A549 (cell line): ENCODE data around the gene ZNF827. TPM values are rescaled to one million over a fixed set of nuclear protein-coding genes. Genes with fewer than 3 reads are reported as not detected.

Experiments used
- ATAC-seq, 2 experiments: fragments of 200-7000 bp in 1 of 2; fragments of >200 bp in 1 of 2; cut with Nextera tagmentation in 1 of 2; cut with Tn5 transposase in 1 of 2; 3 replicates each; pipeline versions ENCODE4 v1.8.0 to v1.9.1; 2018 to 2020; ENCODE audit warnings: mild to moderate bottlenecking in 1 of 2, moderate library complexity in 1 of 2
- CTCF ChIA-PET: fragments of 300-600 bp; sonication (Branson Sonifier 250); formaldehyde crosslinking; extraction: SDS; loops from one replicate; lab custom pipeline; 2021; ENCODE audit warnings: antibody characterized with exemption, inconsistent platforms; lab: Yijun Ruan, JAX
- POLR2A ChIA-PET: fragments of 350-600 bp; formaldehyde crosslinking; extraction: SDS; loops from one replicate; lab custom pipeline; 2021; ENCODE audit warnings: antibody characterized with exemption, inconsistent platforms; lab: Yijun Ruan, JAX
- DNase-seq, 2 experiments: peaks; one replicate each; pipeline versions ENCODE4 v3.0.0 to v3.0.0-alpha.2; 2011 to 2016; ENCODE audit warnings: low read depth in 1 of 2, low spot score in 1 of 2
- FAIRE-seq: peaks from 2 replicates; lab custom pipeline; 2011; peaks lifted over from hg19 to GRCh38; lab: Jason Lieb, UNC
- H3K27ac ChIP-seq, 2 experiments: fragments of >200 bp; sonication (Bioruptor Twin); formaldehyde crosslinking; 3 replicates each; pipeline ENCODE4 v1.5.1; 2016 to 2017
- H3K4me1 ChIP-seq: fragments of >200 bp; sonication (Bioruptor Twin); formaldehyde crosslinking; 3 replicates; pipeline ENCODE4 v1.6.1; 2016
- H3K4me2 ChIP-seq: fragments of >200 bp; sonication (Bioruptor Twin); formaldehyde crosslinking; 3 replicates; pipeline ENCODE4 v1.6.1; 2016
- H3K4me3 ChIP-seq: fragments of >200 bp; sonication (Bioruptor Twin); formaldehyde crosslinking; 3 replicates; pipeline ENCODE4 v1.5.1; 2016
- H3K9me3 ChIP-seq: fragments of >200 bp; sonication (Bioruptor Twin); formaldehyde crosslinking; 3 replicates; pipeline ENCODE4 v1.6.1; 2016
- CBX2 ChIP-seq: fragments of 200-600 bp; sonication (generic); IDR thresholded peaks from 2 replicates; pipeline ENCODE4 v1.6.1; 2016; ENCODE audit warnings: low read depth, mild to moderate bottlenecking, borderline replicate concordance
- ELK1 ChIP-seq: fragments of 150-350 bp; IDR thresholded peaks from 2 replicates; pipeline ENCODE4 v1.6.1; 2014; ENCODE audit warnings: low read depth, mild to moderate bottlenecking, low read length
- EP300 ChIP-seq, 2 experiments: fragments of >200 bp; sonication (Bioruptor Twin); formaldehyde crosslinking; IDR thresholded peaks; 2 replicates in 1 of 2; 3 replicates in 1 of 2; pipeline ENCODE4 v1.6.1; 2016 to 2017
- GATA3 ChIP-seq: IDR thresholded peaks from 2 replicates; pipeline ENCODE4 v1.6.1; 2012; ENCODE audit warnings: borderline replicate concordance
- HES2 ChIP-seq: fragments of >200 bp; sonication (Bioruptor Twin); formaldehyde crosslinking; IDR thresholded peaks from 2 replicates; pipeline ENCODE4 v1.6.1; 2016
- HMGXB4 ChIP-seq: fragments of 250-450 bp; sonication (Bioruptor Pico); IDR thresholded peaks from 2 replicates; pipeline ENCODE4 v1.5.0; 2021; ENCODE audit warnings: mild to moderate bottlenecking, moderate library complexity, borderline replicate concordance
- HOXB13 ChIP-seq: fragments of 250-450 bp; sonication (Bioruptor Pico); IDR thresholded peaks from 2 replicates; pipeline ENCODE4 v1.5.0; 2020; ENCODE audit warnings: low read depth, mild to moderate bottlenecking, moderate library complexity
- NFE2L2 ChIP-seq: fragments of 150-350 bp; conservative IDR thresholded peaks from 2 replicates; pipeline ENCODE4 v1.6.1; 2014; ENCODE audit warnings: low read length
- PBX3 ChIP-seq: IDR thresholded peaks from 2 replicates; pipeline ENCODE4 v1.6.1; 2012
- PHF8 ChIP-seq: fragments of 200-600 bp; sonication (generic); IDR thresholded peaks from 2 replicates; pipeline ENCODE4 v1.6.1; 2016; ENCODE audit warnings: low read depth, mild to moderate bottlenecking, antibody characterized with exemption, moderate library complexity, borderline replicate concordance
- POLR2AphosphoS2 ChIP-seq: conservative IDR thresholded peaks from 2 replicates; pipeline ENCODE4 v1.6.1; 2012; ENCODE audit warnings: low read length, improper control_type of control experiment, inconsistent platforms
- RCOR1 ChIP-seq: fragments of 150-350 bp; IDR thresholded peaks from 2 replicates; pipeline ENCODE4 v1.6.1; 2014; ENCODE audit warnings: antibody characterized with exemption, low read length, low read depth
- REST ChIP-seq: fragments of 200-600 bp; sonication (generic); IDR thresholded peaks from 2 replicates; pipeline ENCODE4 v1.6.1; 2016; ENCODE audit warnings: antibody characterized with exemption, mild to moderate bottlenecking, moderate library complexity
- RNF2 ChIP-seq: fragments of 200-600 bp; sonication (generic); IDR thresholded peaks from 2 replicates; pipeline ENCODE4 v1.6.1; 2016; ENCODE audit warnings: low read depth, mild to moderate bottlenecking, antibody characterized with exemption, moderate library complexity, borderline replicate concordance
- TFCP2L1 ChIP-seq: fragments of 250-450 bp; sonication (Bioruptor Pico); IDR thresholded peaks from 2 replicates; pipeline ENCODE4 v1.5.0; 2021; ENCODE audit warnings: mild to moderate bottlenecking
- TP53 ChIP-seq: fragments of 250-450 bp; sonication (Bioruptor Pico); IDR thresholded peaks from 2 replicates; pipeline ENCODE4 v1.5.0; 2021; ENCODE audit warnings: mild to moderate bottlenecking, moderate library complexity
- ZFP36 ChIP-seq: fragments of 450-650 bp; IDR thresholded peaks from 2 replicates; pipeline ENCODE4 v1.6.1; 2014; ENCODE audit warnings: borderline replicate concordance; ENCODE audit not compliant: partially characterized antibody
- ZNF302 ChIP-seq: fragments of 250-450 bp; sonication (Bioruptor Pico); IDR thresholded peaks from 2 replicates; pipeline ENCODE4 v1.9.0; 2021; ENCODE audit warnings: inconsistent platforms, mild to moderate bottlenecking, moderate library complexity
- ZSCAN20 ChIP-seq: fragments of 250-450 bp; sonication (Bioruptor Pico); IDR thresholded peaks from 2 replicates; pipeline ENCODE4 v1.8.0; 2022; ENCODE audit warnings: mild to moderate bottlenecking, moderate library complexity
- WGBS: methylation state at CpG from one replicate; pipeline ENCODE4 v1.1.6; 2017; ENCODE audit errors: missing lambda C conversion rate; 5-methylcytosine and 5-hydroxymethylcytosine counted together
- polyA plus RNA-seq, 4 experiments: library from polyadenylated mRNA; depleted of rRNA in 3 of 4; stranded (reverse); fragments of >200 nt; fragmentation: RNase III in 1 of 4; extraction: RNeasy Plus Mini Kit Qiagen cat#74134 plus additional on column Dnase treatment in 1 of 4; gene quantifications; 2 replicates in 3 of 4; 3 replicates in 1 of 4; pipeline ENCODE4 v1.2.3, GENCODE V29; 2011 to 2017

ZNF827 gene
- polyA plus RNA-seq, 2 of the 4 experiments (the other 2 are of a cell fraction) = 3.8 to 4.2 TPM

- ChIA-PET CTCF (no interaction called here), POLR2A (no interaction called here)
- no peak overlapping the region for H3K27ac ChIP-seq
- TF ChIP-seq EP300 (IDR thresholded peaks at IDR 0.05) (no peak), CBX2 (no peak), HOXB13 (CRISPR knock-in tag) (no peak), TP53 (CRISPR knock-in tag) (no peak), ZSCAN20 (CRISPR knock-in tag) (no peak), REST (no peak), HMGXB4 (no peak), HES2 (no peak), ELK1 (no peak), GATA3 (no peak), NFE2L2 (no peak), TFCP2L1 (CRISPR knock-in tag) (no peak), POLR2AphosphoS2 (no peak), RCOR1 (no peak), PHF8 (no peak), RNF2 (no peak), PBX3 (no peak), ZFP36 (no peak), ZNF302 (CRISPR knock-in tag) (no peak)
- no peaks in the 10 kb centered on the region for H3K9me3 ChIP-seq
- DNase-seq (no peak), ATAC-seq (no peak), FAIRE-seq (no peak)
- H3K4me2 ChIP-seq = no peak overlapping the region
- H3K4me1 ChIP-seq = no peaks in the 10 kb centered on the region
- no peak overlapping the region for H3K4me3 ChIP-seq
- 88% methylated on average over 10 of the region's 10 CpGs for WGBS
Measured at GRCh38 chr4:145819101-145819852, 119.3 kb downstream of the ZNF827 start.
